ENCODE data around the gene MDN1. TPM values are rescaled to one million over a fixed set of nuclear protein-coding genes. Genes with fewer than 3 reads are reported as not detected.

The MDN1 gene
- polyA plus RNA-seq, 1 experiment: 3.3 TPM

DNA sequence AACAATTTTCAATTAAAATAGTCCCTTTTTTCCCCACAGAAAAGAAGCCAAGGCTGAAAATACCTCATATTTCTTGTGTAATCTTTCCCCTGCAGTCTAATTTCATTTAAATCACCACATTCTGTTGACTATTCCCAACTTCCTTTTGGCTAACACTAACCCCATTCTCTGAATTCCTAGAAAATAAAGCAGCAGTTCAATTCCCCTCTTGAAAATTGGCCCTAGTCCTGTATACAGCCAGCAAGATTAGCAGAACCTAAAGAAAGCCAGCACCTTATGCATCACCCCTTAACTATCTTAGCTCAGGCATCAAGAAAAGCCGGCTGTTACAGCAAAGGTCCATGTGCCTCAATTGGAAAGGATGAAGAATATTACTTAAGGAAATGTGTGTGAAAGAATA lies 69.7 kb downstream of the MDN1 start:
- H3K4me3 ChIP-seq (ENCODE audit: low read depth, low read length): no peak overlapping the region
- DNase-seq (ENCODE audit: low read depth): no peak
- POLR2A ChIA-PET: no interaction called here
- TF ChIP-seq, protein P1, sequence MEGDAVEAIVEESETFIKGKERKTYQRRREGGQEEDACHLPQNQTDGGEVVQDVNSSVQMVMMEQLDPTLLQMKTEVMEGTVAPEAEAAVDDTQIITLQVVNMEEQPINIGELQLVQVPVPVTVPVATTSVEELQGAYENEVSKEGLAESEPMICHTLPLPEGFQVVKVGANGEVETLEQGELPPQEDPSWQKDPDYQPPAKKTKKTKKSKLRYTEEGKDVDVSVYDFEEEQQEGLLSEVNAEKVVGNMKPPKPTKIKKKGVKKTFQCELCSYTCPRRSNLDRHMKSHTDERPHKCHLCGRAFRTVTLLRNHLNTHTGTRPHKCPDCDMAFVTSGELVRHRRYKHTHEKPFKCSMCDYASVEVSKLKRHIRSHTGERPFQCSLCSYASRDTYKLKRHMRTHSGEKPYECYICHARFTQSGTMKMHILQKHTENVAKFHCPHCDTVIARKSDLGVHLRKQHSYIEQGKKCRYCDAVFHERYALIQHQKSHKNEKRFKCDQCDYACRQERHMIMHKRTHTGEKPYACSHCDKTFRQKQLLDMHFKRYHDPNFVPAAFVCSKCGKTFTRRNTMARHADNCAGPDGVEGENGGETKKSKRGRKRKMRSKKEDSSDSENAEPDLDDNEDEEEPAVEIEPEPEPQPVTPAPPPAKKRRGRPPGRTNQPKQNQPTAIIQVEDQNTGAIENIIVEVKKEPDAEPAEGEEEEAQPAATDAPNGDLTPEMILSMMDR (IDR thresholded peaks at IDR 0.05; ENCODE audit: insufficient read depth, low read depth, low read length): no peak
- H3K27me3 ChIP-seq (ENCODE audit: control insufficient read depth, insufficient read depth, low read length): no peaks in the 10 kb centered on the region
- CTCF ChIA-PET: no interaction called here
- H3K36me3 ChIP-seq (ENCODE audit: control insufficient read depth, insufficient read depth, low read length): peaks cover 5% of the 10 kb centered on the region

DNA sequence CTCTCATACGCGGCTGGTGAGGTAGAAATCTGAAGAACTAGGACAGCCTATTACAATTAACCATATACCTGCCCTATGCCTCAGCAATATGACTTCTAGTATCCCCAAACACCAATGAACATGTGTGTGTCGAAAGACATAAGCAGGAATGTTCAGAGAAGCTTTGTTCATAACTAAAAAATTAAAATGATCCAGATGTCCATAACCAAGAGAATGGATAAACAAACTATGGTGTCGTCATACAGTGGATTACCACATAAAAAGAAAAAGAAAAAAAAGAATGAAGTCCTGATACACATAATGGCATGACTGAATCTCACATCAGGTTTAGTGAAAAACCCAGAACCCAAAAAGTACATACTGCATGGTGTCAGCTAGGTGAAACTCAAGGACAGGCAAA lies 73.9 kb downstream of the MDN1 start:
- DNase-seq (ENCODE audit: low read depth): peak; percentile 3
- POLR2A ChIA-PET: no interaction called here
- H3K27me3 ChIP-seq (ENCODE audit: control insufficient read depth, insufficient read depth, low read length): no peaks in the 10 kb centered on the region
- CTCF ChIA-PET: interaction anchor here (0.7 kb wide), 1 partner anchor 781 kb away, joined by 3 read pairs; no protein-coding TSS in a partner anchor
- H3K36me3 ChIP-seq (ENCODE audit: control insufficient read depth, insufficient read depth, low read length): peaks cover 4% of the 10 kb centered on the region
- no peak overlapping the region for H3K4me3 ChIP-seq (ENCODE audit: low read depth, low read length)
- TF ChIP-seq, protein P1 (IDR thresholded peaks at IDR 0.05; ENCODE audit: insufficient read depth, low read depth, low read length): no peak

DNA sequence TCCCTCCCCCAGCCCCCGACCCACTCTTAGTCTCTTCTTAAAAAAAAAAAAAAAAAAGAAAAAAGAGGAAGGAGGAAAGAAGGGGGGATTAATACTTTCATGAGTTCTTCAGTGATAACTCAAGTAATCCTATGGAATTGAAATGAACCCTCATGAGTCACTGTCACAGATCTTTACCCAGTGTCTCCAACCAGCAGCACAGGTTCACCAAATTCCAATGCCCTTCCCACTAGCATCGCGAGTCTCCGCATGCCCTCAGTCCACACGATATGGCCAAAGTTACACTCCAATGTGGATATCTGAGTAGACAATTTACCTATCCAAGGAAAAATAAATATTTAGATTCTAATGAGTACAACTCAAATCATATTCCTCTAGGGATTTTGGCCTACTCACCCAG lies 74.5 kb downstream of the MDN1 start:
- POLR2A ChIA-PET: no interaction called here
- DNase-seq (ENCODE audit: low read depth): no peak
- TF ChIP-seq, protein P1 (IDR thresholded peaks at IDR 0.05; ENCODE audit: insufficient read depth, low read depth, low read length): no peak
- CTCF ChIA-PET: interaction anchor here (0.7 kb wide), 1 partner anchor 782 kb away, joined by 3 read pairs; no protein-coding TSS in a partner anchor
- Histone ChIP-seq H3K27me3 (ENCODE audit: control insufficient read depth, insufficient read depth, low read length) (no peaks in the 10 kb centered on the region), H3K4me3 (ENCODE audit: low read depth, low read length) (no peak overlapping the region), H3K36me3 (ENCODE audit: control insufficient read depth, insufficient read depth, low read length) (peaks cover 4% of the 10 kb centered on the region)

DNA sequence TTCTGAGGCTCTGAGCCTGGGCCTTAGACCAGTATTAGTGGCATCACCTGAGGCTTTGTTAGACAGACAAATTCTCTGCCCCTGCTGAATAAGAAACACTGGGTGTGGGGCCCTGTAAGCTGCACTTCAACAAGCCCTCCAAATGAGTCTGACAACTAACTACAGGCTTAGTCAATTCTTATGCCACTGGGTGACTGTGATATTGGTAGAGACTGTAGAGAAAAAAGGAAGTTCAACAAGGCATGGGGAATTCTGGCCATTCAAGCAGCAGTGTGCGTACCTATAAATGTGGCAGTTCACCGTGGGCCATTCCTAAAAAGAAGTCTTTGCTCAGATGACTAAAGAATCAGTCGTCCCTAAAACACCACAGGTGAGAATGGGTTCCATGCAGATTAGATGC lies 82.7 kb downstream of the MDN1 start:
- no peak for DNase-seq (ENCODE audit: low read depth)
- H3K4me3 ChIP-seq (ENCODE audit: low read depth, low read length): no peak overlapping the region
- H3K27me3 ChIP-seq (ENCODE audit: control insufficient read depth, insufficient read depth, low read length): no peaks in the 10 kb centered on the region
- H3K36me3 ChIP-seq (ENCODE audit: control insufficient read depth, insufficient read depth, low read length): peaks cover 10% of the 10 kb centered on the region
- TF ChIP-seq, protein P1 (IDR thresholded peaks at IDR 0.05; ENCODE audit: insufficient read depth, low read depth, low read length): no peak
- POLR2A ChIA-PET: no interaction called here
- CTCF ChIA-PET: no interaction called here

DNA sequence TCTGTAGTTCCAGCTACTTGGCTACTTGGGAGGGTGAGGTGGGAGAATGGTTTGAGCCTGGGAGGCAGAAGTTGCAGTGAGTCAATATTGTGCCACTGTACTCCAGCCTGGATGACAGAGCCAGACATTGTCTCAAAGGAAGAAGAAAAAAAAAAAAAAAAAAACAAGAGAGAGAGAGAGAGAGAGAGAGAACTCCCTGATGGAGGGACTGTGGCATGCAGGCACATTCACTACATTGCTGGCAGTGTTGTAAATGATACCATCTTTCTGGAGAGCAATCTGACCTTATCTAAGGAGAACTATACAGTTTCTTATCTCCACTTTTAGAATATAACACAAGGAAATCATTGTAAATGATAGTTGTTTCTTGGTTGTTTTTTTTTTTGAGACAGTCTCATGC lies 85.1 kb downstream of the MDN1 start:
- TF ChIP-seq, protein P1 (IDR thresholded peaks at IDR 0.05; ENCODE audit: insufficient read depth, low read depth, low read length): no peak

More for the DNA sequence above, 85.1 kb downstream of the MDN1 start:
- Histone ChIP-seq H3K4me3 (ENCODE audit: low read depth, low read length) (no peak overlapping the region), H3K27me3 (ENCODE audit: control insufficient read depth, insufficient read depth, low read length) (no peaks in the 10 kb centered on the region), H3K36me3 (ENCODE audit: control insufficient read depth, insufficient read depth, low read length) (peaks cover 10% of the 10 kb centered on the region)
- CTCF ChIA-PET: no interaction called here
- POLR2A ChIA-PET: no interaction called here
- no peak for DNase-seq (ENCODE audit: low read depth)
